ENCODE data around the gene KMT2B. TPM values are rescaled to one million over a fixed set of nuclear protein-coding genes. Genes with fewer than 3 reads are reported as not detected.

Gene KMT2B
- total and polyA plus RNA-seq, 4 donors, result 8.2 to 42.2 (median 28.5) TPM

GRCh38 chr19:35756377-35757230 is 38.8 kb downstream of the KMT2B start, which contains the start of gene HSPB6:
TSS of gene HSPB6 (minus strand) at chr19:35757029. CDS start at chr19:35757008, 21 bp downstream.
- DNase-seq (ENCODE audit: low read depth in 4 of 6, low spot score in 6 of 6), result peak in 3 of 6 donors; percentile 38 to 71 (median 70)
- Histone ChIP-seq H3K4me1 (ENCODE audit: control insufficient read depth, insufficient read depth, low read length) (peaks cover 41% of the 10 kb centered on the region), H3K27me3 (ENCODE audit: control insufficient read depth, insufficient read depth, low read length) (no peaks in the 10 kb centered on the region), H3K27ac (ENCODE audit: low read depth, low read length) (peak within 1 kb of the TSS; percentile 97), H3K36me3 (ENCODE audit: control insufficient read depth, insufficient read depth, low read length) (peaks cover 55% of the 10 kb centered on the region), H3K4me3 (ENCODE audit: low read depth, low read length) (peak within 1 kb of the TSS; percentile 97), H3K9me3 (ENCODE audit: control insufficient read depth, insufficient read depth, low read length) (no peaks in the 10 kb centered on the region)
- WGBS (ENCODE audit: insufficient coverage), result 11% methylated on average over 40 of the region's 52 CpGs

- Histone ChIP-seq H3K4me3 (ENCODE audit: low read depth, low read length) (peak overlapping the region; percentile 97), H3K9me3 (ENCODE audit: control insufficient read depth, insufficient read depth, low read length) (no peaks in the 10 kb centered on the region), H3K27ac (ENCODE audit: low read depth, low read length) (peak overlapping the region; percentile 97), H3K27me3 (ENCODE audit: control insufficient read depth, insufficient read depth, low read length) (no peaks in the 10 kb centered on the region), H3K36me3 (ENCODE audit: control insufficient read depth, insufficient read depth, low read length) (peaks cover 55% of the 10 kb centered on the region), H3K4me1 (ENCODE audit: control insufficient read depth, insufficient read depth, low read length) (peaks cover 41% of the 10 kb centered on the region)
- DNase-seq (ENCODE audit: low read depth in 4 of 6, low spot score in 6 of 6), result peak in 2 of 6 donors; percentile 33 to 85
- WGBS (ENCODE audit: insufficient coverage), result 2% methylated on average over 18 of the region's 19 CpGs
Measured at GRCh38 chr19:35757231-35757748, 39.5 kb downstream of the KMT2B start.

GRCh38 chr19:35757749-35758608 is 40.2 kb downstream of the KMT2B start, which contains the start of gene PROSER3:
TSS of gene PROSER3 (plus strand) at chr19:35758176. CDS start at chr19:35758216, 40 bp downstream.
- DNase-seq (ENCODE audit: low read depth in 4 of 6, low spot score in 6 of 6), result peak; percentile 93 to 100 (median 99)
- Histone ChIP-seq H3K27ac (ENCODE audit: low read depth, low read length) (peak within 1 kb of the TSS; percentile 97), H3K36me3 (ENCODE audit: control insufficient read depth, insufficient read depth, low read length) (peaks cover 52% of the 10 kb centered on the region), H3K9me3 (ENCODE audit: control insufficient read depth, insufficient read depth, low read length) (no peaks in the 10 kb centered on the region), H3K27me3 (ENCODE audit: control insufficient read depth, insufficient read depth, low read length) (no peaks in the 10 kb centered on the region), H3K4me3 (ENCODE audit: low read depth, low read length) (peak within 1 kb of the TSS; percentile 97), H3K4me1 (ENCODE audit: control insufficient read depth, insufficient read depth, low read length) (peaks cover 41% of the 10 kb centered on the region)
- 0% methylated on average over 53 of the region's 53 CpGs for WGBS (ENCODE audit: insufficient coverage)

- WGBS (ENCODE audit: insufficient coverage), result 100% methylated on average over 2 of the region's 2 CpGs
- H3K27me3 ChIP-seq (ENCODE audit: control insufficient read depth, insufficient read depth, low read length), result no peaks in the 10 kb centered on the region
- peaks cover 44% of the 10 kb centered on the region for H3K36me3 ChIP-seq (ENCODE audit: control insufficient read depth, insufficient read depth, low read length)
- H3K4me3 ChIP-seq (ENCODE audit: low read depth, low read length), result no peak overlapping the region
- no peaks in the 10 kb centered on the region for H3K9me3 ChIP-seq (ENCODE audit: control insufficient read depth, insufficient read depth, low read length)
- H3K4me1 ChIP-seq (ENCODE audit: control insufficient read depth, insufficient read depth, low read length), result peaks cover 41% of the 10 kb centered on the region
- no peak overlapping the region for H3K27ac ChIP-seq (ENCODE audit: low read depth, low read length)
- no peak for DNase-seq (ENCODE audit: low read depth in 4 of 6, low spot score in 6 of 6)
Measured at GRCh38 chr19:35759697-35760096, 41.9 kb downstream of the KMT2B start.

GRCh38 chr19:35760711-35761349 is 43.0 kb downstream of the KMT2B start:
- DNase-seq (ENCODE audit: low read depth in 4 of 6, low spot score in 6 of 6), result no peak
- WGBS (ENCODE audit: insufficient coverage), result 97% methylated on average over 3 of the region's 4 CpGs

GRCh38 chr19:35764432-35765315 is 46.9 kb downstream of the KMT2B start:
- no peak overlapping the region for H3K4me3 ChIP-seq (ENCODE audit: low read depth, low read length)
- WGBS (ENCODE audit: insufficient coverage), result 95% methylated on average over 12 of the region's 17 CpGs
- no peak overlapping the region for H3K27ac ChIP-seq (ENCODE audit: low read depth, low read length)
- H3K4me1 ChIP-seq (ENCODE audit: control insufficient read depth, insufficient read depth, low read length), result peaks cover 5% of the 10 kb centered on the region
- DNase-seq (ENCODE audit: low read depth in 4 of 6, low spot score in 6 of 6), result no peak
- H3K27me3 ChIP-seq (ENCODE audit: control insufficient read depth, insufficient read depth, low read length), result no peaks in the 10 kb centered on the region
- H3K9me3 ChIP-seq (ENCODE audit: control insufficient read depth, insufficient read depth, low read length), result no peaks in the 10 kb centered on the region
- H3K36me3 ChIP-seq (ENCODE audit: control insufficient read depth, insufficient read depth, low read length), result peaks cover 59% of the 10 kb centered on the region

More at GRCh38 chr19:35760711-35761349, 43.0 kb downstream of the KMT2B start:
- peaks cover 45% of the 10 kb centered on the region for H3K36me3 ChIP-seq (ENCODE audit: control insufficient read depth, insufficient read depth, low read length)
- H3K27ac ChIP-seq (ENCODE audit: low read depth, low read length), result no peak overlapping the region
- no peaks in the 10 kb centered on the region for H3K9me3 ChIP-seq (ENCODE audit: control insufficient read depth, insufficient read depth, low read length)
- H3K4me1 ChIP-seq (ENCODE audit: control insufficient read depth, insufficient read depth, low read length), result peaks cover 35% of the 10 kb centered on the region
- H3K4me3 ChIP-seq (ENCODE audit: low read depth, low read length), result no peak overlapping the region
- no peaks in the 10 kb centered on the region for H3K27me3 ChIP-seq (ENCODE audit: control insufficient read depth, insufficient read depth, low read length)

- Histone ChIP-seq H3K36me3 (ENCODE audit: control insufficient read depth, insufficient read depth, low read length) (peaks cover 56% of the 10 kb centered on the region), H3K9me3 (ENCODE audit: control insufficient read depth, insufficient read depth, low read length) (no peaks in the 10 kb centered on the region), H3K27ac (ENCODE audit: low read depth, low read length) (no peak overlapping the region), H3K4me1 (ENCODE audit: control insufficient read depth, insufficient read depth, low read length) (peaks cover 2% of the 10 kb centered on the region), H3K27me3 (ENCODE audit: control insufficient read depth, insufficient read depth, low read length) (no peaks in the 10 kb centered on the region), H3K4me3 (ENCODE audit: low read depth, low read length) (no peak overlapping the region)
- no peak for DNase-seq (ENCODE audit: low read depth in 4 of 6, low spot score in 6 of 6)
- 80% methylated on average over 6 of the region's 11 CpGs for WGBS (ENCODE audit: insufficient coverage)
Measured at GRCh38 chr19:35766571-35767104, 48.8 kb downstream of the KMT2B start.

- Histone ChIP-seq H3K27ac (ENCODE audit: low read depth, low read length) (no peak overlapping the region), H3K36me3 (ENCODE audit: control insufficient read depth, insufficient read depth, low read length) (peaks cover 48% of the 10 kb centered on the region), H3K9me3 (ENCODE audit: control insufficient read depth, insufficient read depth, low read length) (no peaks in the 10 kb centered on the region), H3K27me3 (ENCODE audit: control insufficient read depth, insufficient read depth, low read length) (no peaks in the 10 kb centered on the region), H3K4me3 (ENCODE audit: low read depth, low read length) (no peak overlapping the region), H3K4me1 (ENCODE audit: control insufficient read depth, insufficient read depth, low read length) (peaks cover 2% of the 10 kb centered on the region)
- WGBS (ENCODE audit: insufficient coverage), result 50% methylated on average over 32 of the region's 34 CpGs
- DNase-seq (ENCODE audit: low read depth in 4 of 6, low spot score in 6 of 6), result no peak
Measured at GRCh38 chr19:35767288-35768081, 49.7 kb downstream of the KMT2B start.

Data from spinal cord (tissue), 10 donors.